Measurements from ENCODE around the gene ETNPPL.
"Not testable (repeated sequence)": the region's sequence is repeated elsewhere in the genome, so short reads cannot be mapped to it uniquely, and the experiment has no call there.

ETNPPL gene

GRCh38 chr4:108754327-108754726 lies 8.5 kb downstream of the ETNPPL start:
- DNase-seq = no peak

GRCh38 chr4:108751321-108751720 lies 11.5 kb downstream of the ETNPPL start:
- DNase-seq = no peak

GRCh38 chr4:108749119-108749518 lies 13.7 kb downstream of the ETNPPL start:
- DNase-seq = no peak

- DNase-seq = no peak
These were observed 16.3 kb downstream of the ETNPPL start for GRCh38 chr4:108746511-108746910.

GRCh38 chr4:108744307-108744706 lies 18.5 kb downstream of the ETNPPL start:
- no peak for DNase-seq

GRCh38 chr4:108742451-108743420 lies 20.1 kb downstream of the ETNPPL start:
- DNase-seq = no peak

- no peak for DNase-seq
These were observed 24.7 kb downstream of the ETNPPL start for GRCh38 chr4:108738003-108738706.

- no peak for DNase-seq
These were observed 31.8 kb downstream of the ETNPPL start for GRCh38 chr4:108731006-108731405.

- DNase-seq = no peak
These were observed 32.3 kb downstream of the ETNPPL start for GRCh38 chr4:108730579-108730978.

- DNase-seq = no peak
These were observed 33.1 kb downstream of the ETNPPL start for GRCh38 chr4:108729731-108730130.

GRCh38 chr4:108725457-108725856 lies 37.4 kb downstream of the ETNPPL start:
- no peak for DNase-seq

- DNase-seq = no peak
These were observed 45.5 kb downstream of the ETNPPL start for GRCh38 chr4:108717386-108717785.

GRCh38 chr4:108716340-108716739 lies 46.5 kb downstream of the ETNPPL start:
- DNase-seq = no peak

- no peak for DNase-seq
These were observed 48.0 kb downstream of the ETNPPL start for GRCh38 chr4:108714880-108715279.

- not testable (repeated sequence) for DNase-seq
These were observed 52.3 kb downstream of the ETNPPL start for GRCh38 chr4:108710578-108710977.

GRCh38 chr4:108709722-108710121 lies 53.1 kb downstream of the ETNPPL start:
- DNase-seq = no peak

- no peak for DNase-seq
These were observed 53.6 kb downstream of the ETNPPL start for GRCh38 chr4:108709234-108709633.

- no peak for DNase-seq
These were observed 56.6 kb downstream of the ETNPPL start for GRCh38 chr4:108706289-108706688.

GRCh38 chr4:108703966-108704365 lies 58.9 kb downstream of the ETNPPL start:
- no peak for DNase-seq

- no peak for DNase-seq
These were observed 59.5 kb downstream of the ETNPPL start for GRCh38 chr4:108703370-108703769.

GRCh38 chr4:108702960-108703359 lies 59.9 kb downstream of the ETNPPL start:
- DNase-seq = no peak

GRCh38 chr4:108700081-108700757 lies 62.6 kb downstream of the ETNPPL start:
- DNase-seq = no peak

GRCh38 chr4:108696160-108696559 lies 66.7 kb downstream of the ETNPPL start:
- no peak for DNase-seq

Measured in T-helper 9 cell (primary cell).